HUES48 (cell line): Measurements from ENCODE around the gene CAPN2.
"Not testable (repeated sequence)": the region's sequence is repeated elsewhere in the genome, so short reads cannot be mapped to it uniquely, and the experiment has no call there.

Source experiments
- H3K27ac ChIP-seq: one replicate; pipeline ENCODE4 v1.7.0; 2013; ENCODE audit warnings: low read depth, low read length, inconsistent platforms
- H3K27me3 ChIP-seq: 2 replicates; pipeline ENCODE4 v1.6.1; 2013; ENCODE audit warnings: mild to moderate bottlenecking, low read length; ENCODE audit not compliant: control insufficient read depth, insufficient read depth
- H3K36me3 ChIP-seq: 2 replicates; pipeline ENCODE4 v1.6.1; 2013; ENCODE audit warnings: low read length; ENCODE audit not compliant: control insufficient read depth, insufficient read depth
- H3K4me1 ChIP-seq: 2 replicates; pipeline ENCODE4 v1.6.1; 2013; ENCODE audit warnings: mild to moderate bottlenecking, low read length; ENCODE audit not compliant: control insufficient read depth, insufficient read depth
- H3K4me3 ChIP-seq: 2 replicates; pipeline ENCODE4 v1.5.1; 2013; ENCODE audit warnings: mild to moderate bottlenecking, low read depth, low read length
- H3K9ac ChIP-seq: 2 replicates; pipeline ENCODE4 v1.6.1; 2013; ENCODE audit warnings: mild to moderate bottlenecking, low read depth, low read length, moderate library complexity
- H3K9me3 ChIP-seq: 2 replicates; pipeline ENCODE4 v1.6.1; 2013; ENCODE audit warnings: low read length; ENCODE audit not compliant: control insufficient read depth, insufficient read depth

The CAPN2 gene

DNA sequence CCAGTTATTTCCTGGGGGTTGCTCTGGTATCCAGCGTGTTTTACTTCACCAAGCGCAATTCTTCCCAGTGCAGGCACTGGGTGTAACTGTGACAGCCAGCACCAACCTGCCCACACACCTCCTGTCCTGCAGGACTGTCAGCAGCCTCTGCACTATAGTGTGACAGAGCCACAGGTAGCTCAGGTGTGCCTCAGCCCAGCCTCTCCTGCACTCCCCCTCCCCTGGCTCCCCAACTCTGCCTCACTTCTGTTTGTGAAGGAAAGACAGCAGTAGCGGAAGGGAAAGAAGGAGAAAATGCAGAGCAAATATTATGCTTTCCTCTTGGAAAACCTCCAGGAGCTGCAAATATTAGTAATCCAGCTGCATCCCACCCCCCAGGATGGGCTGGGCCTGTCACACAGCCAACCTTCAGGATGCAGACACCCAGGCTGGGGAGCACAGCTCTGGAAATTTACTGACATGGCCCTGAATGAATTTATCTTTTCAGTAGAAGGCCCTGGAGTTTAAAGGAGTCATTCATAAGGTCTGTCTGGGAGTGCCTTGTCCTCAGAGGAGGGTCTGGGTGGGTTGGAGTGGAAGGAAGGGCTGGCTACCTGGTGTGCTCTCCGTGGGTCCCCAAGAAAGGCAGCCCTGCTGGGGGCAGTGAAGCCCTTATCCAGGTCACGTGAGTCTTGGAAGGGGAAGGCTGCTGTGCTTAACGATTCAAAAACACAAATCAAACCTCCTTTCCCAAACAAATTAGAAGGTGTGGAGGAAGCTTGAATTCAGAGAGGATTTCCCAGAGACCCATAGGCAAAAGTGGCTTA lies 20.9 kb downstream of the CAPN2 start:
- H3K9ac ChIP-seq = no peak overlapping the region

GRCh38 chr1:223733898-223734852 lies 21.8 kb downstream of the CAPN2 start:
- H3K9ac ChIP-seq = no peak overlapping the region
- no peak overlapping the region for H3K4me3 ChIP-seq
- H3K9me3 ChIP-seq = no peaks in the 10 kb centered on the region
- no peak overlapping the region for H3K27ac ChIP-seq
- H3K4me1 ChIP-seq = peaks cover 43% of the 10 kb centered on the region
- no peaks in the 10 kb centered on the region for H3K36me3 ChIP-seq
- H3K27me3 ChIP-seq = peaks cover 36% of the 10 kb centered on the region

More for the DNA sequence above, 20.9 kb downstream of the CAPN2 start:
- Histone ChIP-seq H3K4me3 (no peak overlapping the region), H3K27me3 (peaks cover 46% of the 10 kb centered on the region), H3K36me3 (no peaks in the 10 kb centered on the region), H3K27ac (no peak overlapping the region), H3K9me3 (no peaks in the 10 kb centered on the region), H3K4me1 (peaks cover 43% of the 10 kb centered on the region)

DNA sequence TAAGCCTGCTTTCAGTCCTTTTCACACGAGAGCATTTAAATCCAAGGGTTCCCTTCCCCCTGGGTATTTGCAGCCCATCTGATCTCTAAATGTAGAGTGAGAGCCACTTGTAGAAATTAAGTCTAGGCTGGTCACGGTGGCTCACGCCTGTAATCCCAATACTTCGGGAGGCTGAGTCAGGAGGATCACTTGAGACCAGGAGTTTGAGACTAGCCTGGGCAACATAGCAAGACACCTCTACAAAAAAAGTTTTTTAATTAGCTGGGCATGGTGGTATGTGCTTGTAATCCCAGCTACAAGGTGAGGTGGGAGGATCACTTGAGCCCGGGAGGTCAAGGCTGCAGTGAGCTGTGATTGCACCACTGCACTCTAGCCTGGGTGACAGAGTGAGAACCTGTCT lies 24.3 kb downstream of the CAPN2 start:
- H3K4me3 ChIP-seq, H3K9ac ChIP-seq, H3K9me3 ChIP-seq, H3K27ac ChIP-seq, H3K36me3 ChIP-seq: not testable (repeated sequence)
- H3K4me1 ChIP-seq = peaks cover 26% of the 10 kb centered on the region
- H3K27me3 ChIP-seq = peaks cover 17% of the 10 kb centered on the region

DNA sequence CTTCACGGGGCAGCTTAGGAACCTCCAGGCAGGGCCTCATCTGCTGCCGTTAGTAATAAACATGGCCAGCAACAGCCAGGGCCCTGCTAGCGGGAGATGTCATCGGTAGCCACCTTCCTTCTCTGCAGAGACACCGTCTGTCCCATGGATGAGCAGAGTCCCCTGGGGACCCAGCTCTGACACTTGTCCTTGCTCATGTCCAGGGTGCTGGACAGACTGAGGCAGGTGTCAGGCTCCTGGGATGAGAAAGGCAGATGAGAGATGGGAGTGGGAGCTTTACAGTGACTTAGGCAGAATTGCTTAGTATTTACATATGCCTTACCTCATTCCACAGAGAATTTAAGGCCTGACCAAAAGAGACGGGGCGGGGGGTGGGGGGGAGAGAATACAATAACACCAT lies 25.0 kb downstream of the CAPN2 start:
- peaks cover 24% of the 10 kb centered on the region for H3K4me1 ChIP-seq
- no peaks in the 10 kb centered on the region for H3K36me3 ChIP-seq
- no peak overlapping the region for H3K27ac ChIP-seq
- H3K9me3 ChIP-seq = no peaks in the 10 kb centered on the region
- H3K9ac ChIP-seq = no peak overlapping the region
- H3K27me3 ChIP-seq = peaks cover 10% of the 10 kb centered on the region; the same call in 1 of the 2 replicates
- no peak overlapping the region for H3K4me3 ChIP-seq

DNA sequence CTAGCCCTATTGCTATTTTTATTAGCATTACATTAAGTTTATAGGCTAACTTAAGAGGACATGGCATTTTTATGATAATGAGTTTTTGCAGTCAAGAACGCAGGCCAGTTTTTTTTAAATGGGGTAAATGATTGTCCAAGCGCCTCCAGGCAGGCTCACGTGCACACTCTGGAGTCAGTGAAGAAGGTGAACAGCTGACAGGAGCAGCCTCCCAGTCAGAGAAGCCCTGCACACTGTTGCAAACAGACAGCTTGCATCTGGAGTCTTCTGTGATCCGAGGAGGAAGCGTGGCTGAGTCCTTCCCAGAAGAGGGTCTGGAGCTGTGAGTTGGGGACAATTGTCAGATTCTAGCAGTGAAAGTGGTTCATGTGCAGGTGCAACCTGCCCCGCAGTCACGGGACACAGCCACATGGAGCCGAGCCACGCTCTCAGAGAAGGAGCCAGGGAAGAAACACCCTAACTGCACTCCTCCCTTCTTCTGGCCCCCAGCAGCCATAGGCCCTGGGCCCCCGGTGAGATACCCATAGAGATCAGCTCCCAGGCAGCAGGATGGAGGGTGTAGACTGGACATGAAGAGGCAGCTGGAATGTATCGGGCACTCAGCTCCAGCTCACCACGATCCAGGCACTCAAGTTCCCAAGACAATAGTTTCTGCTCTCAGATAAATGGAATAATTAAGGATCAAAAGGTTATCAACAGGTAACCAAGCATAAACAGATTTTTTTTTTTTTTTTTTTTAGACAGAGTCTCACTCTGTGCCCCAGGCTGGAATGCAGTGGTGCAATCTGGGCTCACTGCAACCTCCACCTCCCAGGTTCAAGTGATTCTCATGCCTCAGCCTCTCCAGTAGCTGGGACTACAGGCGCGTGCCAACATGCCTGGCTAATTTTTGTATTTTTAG lies 26.4 kb downstream of the CAPN2 start:
- Histone ChIP-seq H3K9ac (no peak overlapping the region), H3K4me3 (no peak overlapping the region), H3K36me3 (no peaks in the 10 kb centered on the region), H3K9me3 (no peaks in the 10 kb centered on the region), H3K27me3 (peaks cover 4% of the 10 kb centered on the region; the same call in 1 of the 2 replicates), H3K27ac (no peak overlapping the region), H3K4me1 (peaks cover 19% of the 10 kb centered on the region)

GRCh38 chr1:223739366-223740037 lies 27.2 kb downstream of the CAPN2 start:
- Histone ChIP-seq H3K4me1 (peaks cover 11% of the 10 kb centered on the region; the same call in 1 of the 2 replicates), H3K27ac (no peak overlapping the region), H3K9ac (no peak overlapping the region), H3K27me3 (0 out of 2 replicates have a peak, but pooled peaks cover under 1% of the 10 kb centered on the region), H3K4me3 (no peak overlapping the region), H3K36me3 (no peaks in the 10 kb centered on the region), H3K9me3 (no peaks in the 10 kb centered on the region)

GRCh38 chr1:223740038-223740736 lies 27.8 kb downstream of the CAPN2 start:
- not testable (repeated sequence) for H3K4me1 ChIP-seq, H3K27ac ChIP-seq, H3K27me3 ChIP-seq, H3K9me3 ChIP-seq, H3K9ac ChIP-seq, H3K36me3 ChIP-seq, H3K4me3 ChIP-seq

GRCh38 chr1:223741861-223742260 lies 29.5 kb downstream of the CAPN2 start:
- no peaks in the 10 kb centered on the region for H3K9me3 ChIP-seq
- H3K4me1 ChIP-seq = peaks cover 7% of the 10 kb centered on the region; the same call in 1 of the 2 replicates
- H3K4me3 ChIP-seq = no peak overlapping the region
- peaks cover 2% of the 10 kb centered on the region for H3K27me3 ChIP-seq
- H3K27ac ChIP-seq = no peak overlapping the region
- no peak overlapping the region for H3K9ac ChIP-seq
- H3K36me3 ChIP-seq = no peaks in the 10 kb centered on the region

DNA sequence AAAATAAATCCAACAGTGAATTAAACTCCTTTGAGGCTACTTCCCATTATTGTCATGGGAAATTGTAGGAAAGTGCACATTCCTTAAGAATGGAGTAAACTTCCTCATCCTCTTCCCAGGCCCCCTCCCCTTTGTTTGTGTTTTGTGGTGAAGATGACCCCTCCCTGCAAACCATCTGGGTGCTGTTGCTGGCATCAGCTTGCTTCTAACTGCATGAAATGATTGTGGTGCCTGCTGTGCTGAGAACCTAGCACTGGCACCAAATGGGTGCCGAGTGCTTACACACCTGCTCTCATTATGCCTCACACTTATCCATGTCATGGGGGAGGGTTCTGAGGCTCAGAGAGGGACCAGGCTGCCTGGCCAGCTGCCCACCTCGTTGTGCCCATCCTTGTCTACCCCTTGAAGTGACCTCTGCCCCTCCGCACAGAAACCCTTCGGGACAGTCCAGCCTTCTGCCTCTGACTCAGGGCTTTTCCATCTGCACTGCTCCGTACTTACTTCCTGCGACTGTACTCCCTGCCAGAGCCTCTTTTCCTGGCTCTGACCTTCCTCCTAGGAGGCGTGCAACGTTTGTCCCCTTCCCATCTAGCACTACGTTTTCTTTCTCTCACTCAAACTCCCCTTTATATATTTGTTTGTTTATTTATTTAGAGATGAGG lies 30.6 kb downstream of the CAPN2 start:
- no peaks in the 10 kb centered on the region for H3K9me3 ChIP-seq
- no peak overlapping the region for H3K27ac ChIP-seq
- no peaks in the 10 kb centered on the region for H3K36me3 ChIP-seq
- peaks cover 14% of the 10 kb centered on the region for H3K27me3 ChIP-seq
- H3K9ac ChIP-seq = no peak overlapping the region
- H3K4me1 ChIP-seq = peaks cover 7% of the 10 kb centered on the region; the same call in 1 of the 2 replicates
- H3K4me3 ChIP-seq = no peak overlapping the region
